H9 (cell line): ENCODE data around the gene SMC1B. TPM values are rescaled to one million over a fixed set of nuclear protein-coding genes. Genes with fewer than 3 reads are reported as not detected.
"Not testable (repeated sequence)": the region's sequence is repeated elsewhere in the genome, so short reads cannot be mapped to it uniquely, and the experiment has no call there.

Experiments used
- DNase-seq: peaks from one replicate; pipeline ENCODE4 v3.0.0-alpha.2; 2017
- H2AFZ ChIP-seq: one replicate; pipeline ENCODE4 v1.6.1; 2013; ENCODE audit warnings: mild to moderate bottlenecking, low read length, control low read depth, moderate library complexity
- H2AK5ac ChIP-seq: 2 replicates; pipeline ENCODE4 v1.6.1; 2013; ENCODE audit warnings: low read length, control low read depth, mixed read lengths; ENCODE audit not compliant: insufficient read length
- H2BK120ac ChIP-seq: one replicate; pipeline ENCODE4 v1.6.1; 2013; ENCODE audit warnings: low read depth, mild to moderate bottlenecking, low read length, control low read depth, inconsistent platforms; ENCODE audit not compliant: poor library complexity, severe bottlenecking
- H2BK12ac ChIP-seq: 2 replicates; pipeline ENCODE4 v1.6.1; 2013; ENCODE audit warnings: low read length, control low read depth, mixed read lengths, low read depth; ENCODE audit not compliant: insufficient read length
- H2BK15ac ChIP-seq: 2 replicates; pipeline ENCODE4 v1.6.1; 2013; ENCODE audit warnings: low read depth, low read length, control low read depth
- H2BK20ac ChIP-seq: one replicate; pipeline ENCODE4 v1.6.1; 2013; ENCODE audit warnings: low read depth, mild to moderate bottlenecking, low read length, control low read depth, inconsistent platforms; ENCODE audit not compliant: poor library complexity, severe bottlenecking
- H2BK5ac ChIP-seq: 2 replicates; pipeline ENCODE4 v1.6.1; 2013; ENCODE audit warnings: low read length, control low read depth, mixed read lengths; ENCODE audit not compliant: insufficient read length
- H3K14ac ChIP-seq: 2 replicates; pipeline ENCODE4 v1.6.1; 2013; ENCODE audit warnings: low read length, control low read depth; ENCODE audit not compliant: insufficient read depth
- H3K18ac ChIP-seq: 2 replicates; pipeline ENCODE4 v1.6.1; 2013; ENCODE audit warnings: low read depth, mild to moderate bottlenecking, mixed read lengths, low read length, control low read depth; ENCODE audit not compliant: insufficient read length
- H3K23ac ChIP-seq: 2 replicates; pipeline ENCODE4 v1.6.1; 2013; ENCODE audit warnings: low read length, control low read depth, mixed read lengths, low read depth; ENCODE audit not compliant: insufficient read length
- H3K23me2 ChIP-seq: 2 replicates; pipeline ENCODE4 v1.6.1; 2013; ENCODE audit warnings: low read depth, mild to moderate bottlenecking, mixed read lengths, low read length, control low read depth; ENCODE audit not compliant: insufficient read length, poor library complexity, severe bottlenecking
- H3K27ac ChIP-seq: 2 replicates; pipeline ENCODE4 v1.5.1; 2013; ENCODE audit warnings: low read length, control low read depth, mixed read lengths, low read depth; ENCODE audit not compliant: insufficient read length
- H3K27me3 ChIP-seq: 2 replicates; pipeline ENCODE4 v1.6.1; 2013; ENCODE audit warnings: low read length, control low read depth, inconsistent platforms; ENCODE audit not compliant: insufficient read depth
- H3K4ac ChIP-seq: 2 replicates; pipeline ENCODE4 v1.6.1; 2013; ENCODE audit warnings: low read depth, mild to moderate bottlenecking, control low read depth, inconsistent platforms, low read length, moderate library complexity
- H3K4me1 ChIP-seq: 2 replicates; pipeline ENCODE4 v1.6.1; 2013; ENCODE audit warnings: low read length, control low read depth, inconsistent platforms; ENCODE audit not compliant: insufficient read depth
- H3K4me2 ChIP-seq: 2 replicates; pipeline ENCODE4 v1.6.1; 2013; ENCODE audit warnings: low read length, control low read depth, mixed read lengths; ENCODE audit not compliant: insufficient read length, insufficient read depth
- H3K56ac ChIP-seq: 2 replicates; pipeline ENCODE4 v1.6.1; 2013; ENCODE audit warnings: low read depth, mild to moderate bottlenecking, mixed read lengths, low read length, control low read depth; ENCODE audit not compliant: insufficient read length
- H3K79me1 ChIP-seq: 2 replicates; pipeline ENCODE4 v1.6.1; 2013; ENCODE audit warnings: low read depth, mild to moderate bottlenecking, moderate library complexity, low read length, control low read depth, inconsistent platforms; ENCODE audit not compliant: insufficient read depth, poor library complexity, severe bottlenecking
- H3K79me2 ChIP-seq: 2 replicates; pipeline ENCODE4 v1.6.1; 2013; ENCODE audit warnings: low read length, control low read depth, inconsistent platforms; ENCODE audit not compliant: insufficient read depth
- H3K9ac ChIP-seq: 2 replicates; pipeline ENCODE4 v1.6.1; 2013; ENCODE audit warnings: low read length, control low read depth, mixed read lengths; ENCODE audit not compliant: insufficient read length; ENCODE audit errors: extremely low read depth
- H3K9me3 ChIP-seq: one replicate; pipeline ENCODE4 v1.6.1; 2013; ENCODE audit warnings: low read depth, low read length, inconsistent platforms; ENCODE audit not compliant: control insufficient read depth
- H3T11ph ChIP-seq: one replicate; pipeline ENCODE4 v1.6.1; 2013; ENCODE audit warnings: mild to moderate bottlenecking, low read length, control low read depth, inconsistent platforms
- H4K20me1 ChIP-seq: one replicate; pipeline ENCODE4 v1.6.1; 2013; ENCODE audit not compliant: control insufficient read depth, insufficient read length, insufficient read depth
- H4K5ac ChIP-seq: 2 replicates; pipeline ENCODE4 v1.6.1; 2013; ENCODE audit warnings: low read depth, mild to moderate bottlenecking, mixed read lengths, low read length, control low read depth; ENCODE audit not compliant: insufficient read length
- H4K8ac ChIP-seq: replicated peaks from 2 replicates; pipeline ENCODE4 v1.6.1; 2013; ENCODE audit warnings: low read length, control low read depth, mixed read lengths, low read depth; ENCODE audit not compliant: insufficient read length
- H4K91ac ChIP-seq: 2 replicates; pipeline ENCODE4 v1.6.1; 2013; ENCODE audit warnings: low read depth, mild to moderate bottlenecking, moderate library complexity, mixed read lengths, low read length, control low read depth; ENCODE audit not compliant: insufficient read length
- H3K27ac Mint-ChIP-seq, 3 experiments: 2 replicates in 2 of 3; 3 replicates in 1 of 3; pipeline ENCODE4 v1.8.0; 2020 to 2021; ENCODE audit warnings: mixed read lengths in 3 of 3, mild to moderate bottlenecking in 1 of 3, moderate library complexity in 1 of 3
- H3K27me3 Mint-ChIP-seq: 2 replicates; pipeline ENCODE4 v1.8.0; 2021; ENCODE audit warnings: low read depth, mild to moderate bottlenecking, moderate library complexity, mixed read lengths
- H3K36me3 Mint-ChIP-seq, 3 experiments: 2 replicates in 2 of 3; 3 replicates in 1 of 3; pipeline ENCODE4 v1.8.0; 2020 to 2021; ENCODE audit warnings: low read depth in 3 of 3, mixed read lengths in 3 of 3; ENCODE audit not compliant: insufficient read depth in 1 of 3
- H3K4me1 Mint-ChIP-seq, 2 experiments: 2 replicates each; pipeline ENCODE4 v1.8.0; 2020; ENCODE audit warnings: mixed read lengths in 2 of 2
- H3K4me3 Mint-ChIP-seq, 2 experiments: 2 replicates in 1 of 2; 3 replicates in 1 of 2; pipeline ENCODE4 v1.8.0; 2020 to 2021; ENCODE audit warnings: mild to moderate bottlenecking in 2 of 2, mixed read lengths in 2 of 2, moderate library complexity in 1 of 2
- H3K9me3 Mint-ChIP-seq, 2 experiments: 2 replicates in 1 of 2; 3 replicates in 1 of 2; pipeline ENCODE4 v1.8.0; 2020; ENCODE audit warnings: mild to moderate bottlenecking in 2 of 2, mixed read lengths in 2 of 2, moderate library complexity in 1 of 2
- WGBS: extraction: QIAGEN DNeasy Blood & Tissue Kit; methylation state at CpG from one replicate; pipeline ENCODE4 v1.1.7; 2013; ENCODE audit warnings: missing lambda C conversion rate, low lambda C conversion rate, mixed read lengths; ENCODE audit not compliant: insufficient read length; ENCODE audit errors: extremely low coverage; 5-methylcytosine and 5-hydroxymethylcytosine counted together
- total RNA-seq: library from RNA; stranded (reverse); gene quantifications from 2 replicates; pipeline ENCODE4 v1.2.1, GENCODE V29; 2021
- TF ChIP-seq, protein P1 (sequence below): fragments of 200-600 bp; sonication (generic); conservative IDR thresholded peaks from 3 replicates; pipeline ENCODE4 v1.8.0; 2021; ENCODE audit warnings: antibody characterized with exemption, mild to moderate bottlenecking

SMC1B gene
- total RNA-seq, 1 experiment from 2014 or later, result not detected

DNA sequence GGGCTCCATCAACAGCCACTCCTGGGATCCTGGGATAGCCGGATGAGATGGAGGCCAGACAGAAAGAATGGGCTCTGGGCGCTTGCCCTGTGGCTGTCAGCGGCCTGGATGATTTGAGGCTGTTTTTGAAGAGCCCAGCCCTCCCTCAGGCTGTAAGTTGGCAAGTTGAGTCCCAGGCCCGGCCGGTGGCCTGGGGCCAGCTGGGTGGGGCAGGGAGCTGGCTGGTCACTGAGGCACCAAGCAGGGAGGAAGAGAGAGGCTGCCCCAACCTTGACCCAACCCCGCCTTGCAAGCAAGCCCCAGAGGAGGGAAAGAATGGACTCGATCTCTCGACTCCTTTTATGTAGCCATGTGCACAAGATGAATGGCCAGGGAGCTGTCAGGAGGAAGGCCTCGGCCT lies 35.0 kb upstream of the SMC1B start:
- 0 out of 2 replicates have a peak, but pooled peaks cover 2% of the 10 kb centered on the region for H3K4me1 ChIP-seq
- no peaks in the 10 kb centered on the region for H3K27me3 ChIP-seq
- H3K9ac ChIP-seq, result no peak overlapping the region
- H3K23ac ChIP-seq, result no peak overlapping the region
- H3K9me3 ChIP-seq, result no peaks in the 10 kb centered on the region
- no peaks in the 10 kb centered on the region for H3K4me1 Mint-ChIP-seq
- no peak overlapping the region for H3K27ac ChIP-seq
- H2BK20ac ChIP-seq, result no peak overlapping the region
- no peak overlapping the region for H3K18ac ChIP-seq
- no peak for DNase-seq
- H2AFZ ChIP-seq, result no peak overlapping the region
- H3K9me3 Mint-ChIP-seq, result no peaks in the 10 kb centered on the region
- H3K36me3 Mint-ChIP-seq, result no peaks in the 10 kb centered on the region
- TF ChIP-seq, protein P1, sequence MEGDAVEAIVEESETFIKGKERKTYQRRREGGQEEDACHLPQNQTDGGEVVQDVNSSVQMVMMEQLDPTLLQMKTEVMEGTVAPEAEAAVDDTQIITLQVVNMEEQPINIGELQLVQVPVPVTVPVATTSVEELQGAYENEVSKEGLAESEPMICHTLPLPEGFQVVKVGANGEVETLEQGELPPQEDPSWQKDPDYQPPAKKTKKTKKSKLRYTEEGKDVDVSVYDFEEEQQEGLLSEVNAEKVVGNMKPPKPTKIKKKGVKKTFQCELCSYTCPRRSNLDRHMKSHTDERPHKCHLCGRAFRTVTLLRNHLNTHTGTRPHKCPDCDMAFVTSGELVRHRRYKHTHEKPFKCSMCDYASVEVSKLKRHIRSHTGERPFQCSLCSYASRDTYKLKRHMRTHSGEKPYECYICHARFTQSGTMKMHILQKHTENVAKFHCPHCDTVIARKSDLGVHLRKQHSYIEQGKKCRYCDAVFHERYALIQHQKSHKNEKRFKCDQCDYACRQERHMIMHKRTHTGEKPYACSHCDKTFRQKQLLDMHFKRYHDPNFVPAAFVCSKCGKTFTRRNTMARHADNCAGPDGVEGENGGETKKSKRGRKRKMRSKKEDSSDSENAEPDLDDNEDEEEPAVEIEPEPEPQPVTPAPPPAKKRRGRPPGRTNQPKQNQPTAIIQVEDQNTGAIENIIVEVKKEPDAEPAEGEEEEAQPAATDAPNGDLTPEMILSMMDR, result no peak
- H2BK5ac ChIP-seq, result no peak overlapping the region
- no peak overlapping the region for H2BK12ac ChIP-seq
- no peak overlapping the region for H2BK120ac ChIP-seq
- H2AK5ac ChIP-seq, result no peak overlapping the region
- H3K4me2 ChIP-seq, result no peak overlapping the region
- H4K91ac ChIP-seq, result no peak overlapping the region
- no CpG with 5 or more reads among the region's 9 CpGs for WGBS
- H4K5ac ChIP-seq, result no peak overlapping the region
- H3K4me3 Mint-ChIP-seq, result no peak overlapping the region
- no peaks in the 10 kb centered on the region for H3K79me2 ChIP-seq
- peaks cover 8% of the 10 kb centered on the region for H3K27me3 Mint-ChIP-seq
- no peak overlapping the region for H4K8ac ChIP-seq
- no peak overlapping the region for H3K14ac ChIP-seq
- H3K4ac ChIP-seq, result no peak overlapping the region
- H3K56ac ChIP-seq, result no peak overlapping the region
- H4K20me1 ChIP-seq, result peaks cover 3% of the 10 kb centered on the region
- no peaks in the 10 kb centered on the region for H3K79me1 ChIP-seq
- H3K27ac Mint-ChIP-seq, result no peak overlapping the region
- no peak overlapping the region for H3T11ph ChIP-seq
- no peaks in the 10 kb centered on the region for H3K23me2 ChIP-seq
- H2BK15ac ChIP-seq, result no peak overlapping the region

GRCh38 chr22:45447596-45447995 lies 34.2 kb upstream of the SMC1B start:
- H2BK15ac ChIP-seq, H3K27me3 Mint-ChIP-seq, H3K27me3 ChIP-seq, H3K4me1 Mint-ChIP-seq, H3K18ac ChIP-seq, H3K9ac ChIP-seq, H4K91ac ChIP-seq, H2BK5ac ChIP-seq, DNase-seq, H3K4me3 Mint-ChIP-seq, H3K79me1 ChIP-seq, H2AK5ac ChIP-seq, H2BK20ac ChIP-seq, H3K27ac Mint-ChIP-seq, H3K14ac ChIP-seq, H3K79me2 ChIP-seq, H3K36me3 Mint-ChIP-seq, H3K56ac ChIP-seq, H4K5ac ChIP-seq, H3K4me1 ChIP-seq, H3T11ph ChIP-seq, H3K23ac ChIP-seq, H3K9me3 ChIP-seq, H4K8ac ChIP-seq, H3K27ac ChIP-seq, H3K9me3 Mint-ChIP-seq, H3K4ac ChIP-seq, H3K4me2 ChIP-seq, H2BK120ac ChIP-seq, H2BK12ac ChIP-seq, H4K20me1 ChIP-seq, H2AFZ ChIP-seq, H3K23me2 ChIP-seq: not testable (repeated sequence)
- WGBS, result no CpG with 5 or more reads among the region's 4 CpGs
